IPS DF 4.7 (cell line): ENCODE results near the gene ANKS1B.
"Not testable (repeated sequence)": the region's sequence is repeated elsewhere in the genome, so short reads cannot be mapped to it uniquely, and the experiment has no call there.

Experiments
- DNase-seq: peaks from one replicate; pipeline ENCODE4 v3.0.0-alpha.2; 2013; ENCODE audit warnings: low spot score; ENCODE audit errors: extremely low read depth

Gene ANKS1B

DNA sequence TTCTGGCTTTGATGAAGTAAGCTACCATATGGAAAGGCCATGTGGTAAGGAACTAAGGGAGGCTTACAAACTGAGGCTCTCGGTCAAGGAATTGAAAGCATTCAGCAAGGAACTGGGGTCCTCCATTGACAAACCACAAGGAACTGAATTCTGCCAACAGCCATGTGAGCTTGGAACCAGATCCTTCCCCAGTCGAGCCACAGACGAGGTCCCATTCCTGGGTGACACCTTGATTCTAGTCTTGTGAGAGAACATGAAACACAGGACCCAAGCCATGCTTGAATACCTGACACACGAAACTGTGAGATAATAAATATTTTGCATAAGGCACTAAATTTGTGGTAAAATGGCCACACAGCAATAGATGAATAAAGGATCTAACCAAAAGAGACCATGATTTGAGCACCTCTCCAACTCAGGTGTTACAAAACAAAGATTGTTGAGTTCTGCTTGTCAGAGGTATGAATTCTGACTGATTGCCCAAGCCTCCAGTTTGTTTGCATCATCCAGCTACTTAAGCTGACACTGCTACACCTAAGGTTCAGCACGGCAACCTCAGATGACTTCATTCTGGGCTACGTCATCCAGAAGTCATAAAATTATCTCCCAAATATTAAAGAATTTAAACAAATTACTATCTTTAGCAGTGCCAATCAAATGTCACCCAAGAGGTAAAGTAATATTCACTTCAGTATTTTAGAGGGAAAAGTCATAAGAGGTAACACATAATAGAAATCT is 277.8 kb downstream of the ANKS1B start:
- DNase-seq: no peak

DNA sequence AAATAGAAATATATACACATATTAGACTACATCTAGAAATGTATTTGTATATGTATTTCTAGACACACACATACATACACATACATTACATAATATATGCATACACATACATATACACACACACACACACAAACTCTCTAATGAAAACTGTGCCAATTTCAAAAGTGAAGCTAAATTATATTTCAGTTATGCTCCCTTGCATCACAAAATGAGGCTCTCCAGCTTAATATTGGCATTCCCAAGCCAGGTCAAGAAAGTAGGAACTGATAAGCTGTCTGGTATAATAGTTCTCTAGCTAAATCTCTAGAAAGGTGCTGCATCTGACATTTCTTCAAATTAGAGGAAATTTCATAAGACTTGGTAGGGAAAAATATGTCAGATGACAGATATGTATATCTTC is 280.3 kb downstream of the ANKS1B start:
- DNase-seq: no peak

DNA sequence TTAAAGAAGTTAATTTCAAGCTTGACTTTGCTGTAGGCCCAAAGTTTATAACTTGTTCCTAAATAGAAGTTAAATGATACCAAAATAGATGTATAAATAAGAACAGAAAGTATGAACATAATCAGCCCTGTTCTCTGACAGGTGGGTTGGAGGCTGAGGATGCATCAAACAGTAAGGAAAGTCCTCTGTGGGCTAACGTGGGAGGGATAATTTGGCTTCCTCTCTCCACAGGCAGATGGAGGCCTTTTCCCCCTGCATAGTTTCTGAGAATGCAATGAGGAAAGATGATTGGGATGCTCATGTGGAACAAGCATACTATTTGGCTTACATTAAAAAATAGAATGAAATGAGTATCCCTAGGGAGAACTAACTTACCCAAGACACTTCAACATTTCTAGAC is 280.7 kb downstream of the ANKS1B start:
- DNase-seq: no peak

DNA sequence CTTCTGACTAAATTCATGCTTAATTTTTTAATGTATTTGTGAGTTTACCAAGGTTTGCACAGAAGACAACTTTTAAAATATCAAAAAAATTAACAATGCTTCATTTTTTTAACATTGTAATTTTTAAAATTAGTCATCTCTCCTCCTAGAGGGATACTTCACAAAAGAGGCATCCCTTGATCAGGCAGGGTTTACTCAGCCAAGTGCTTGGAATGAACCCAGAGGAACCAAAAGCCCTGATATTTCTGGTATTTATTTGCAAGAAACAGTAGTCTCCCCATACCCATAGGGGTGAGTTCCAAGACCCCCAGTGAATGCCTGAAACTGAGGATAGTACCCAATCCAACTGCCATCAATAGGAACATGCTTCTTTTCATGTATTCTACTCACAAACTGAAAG is 284.7 kb downstream of the ANKS1B start:
- no peak for DNase-seq

DNA sequence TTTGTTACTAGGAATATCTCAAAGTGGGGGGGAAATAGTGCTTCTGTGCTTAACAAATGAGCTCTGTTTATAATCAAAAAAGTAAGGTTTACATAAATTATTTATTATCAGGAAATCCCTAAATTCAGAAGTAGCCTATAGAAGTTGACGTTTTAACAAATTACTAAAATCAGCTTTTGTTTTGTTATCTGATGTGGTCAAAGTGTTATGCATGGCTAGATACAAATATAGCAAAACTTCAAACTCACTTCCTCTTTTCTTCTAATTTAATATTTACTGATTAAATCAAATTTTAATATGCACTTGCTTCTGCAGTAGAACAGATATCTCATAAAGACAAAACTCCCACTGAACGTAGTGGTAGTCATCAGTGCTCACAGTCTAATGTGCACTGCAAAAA is 289.7 kb downstream of the ANKS1B start:
- DNase-seq: no peak

DNA sequence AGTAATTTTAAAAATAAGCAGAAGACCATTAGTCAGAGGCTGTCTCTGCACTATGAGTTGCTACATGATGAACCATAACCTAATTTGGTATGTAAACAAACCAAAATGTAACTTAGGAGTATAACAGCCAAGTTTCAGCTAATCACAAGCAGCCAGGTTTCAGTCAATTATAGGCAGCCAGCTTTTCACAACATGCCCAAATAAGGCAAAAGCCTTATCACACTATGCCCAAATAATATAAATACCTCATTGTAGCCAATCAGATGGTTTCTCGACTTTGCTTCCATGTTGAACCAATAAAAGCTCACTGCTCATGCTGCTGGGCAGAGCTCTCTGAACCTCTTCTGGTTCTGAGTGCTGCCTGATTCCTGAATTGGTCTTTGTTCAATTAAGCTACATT is 298.6 kb downstream of the ANKS1B start:
- DNase-seq: no peak

DNA sequence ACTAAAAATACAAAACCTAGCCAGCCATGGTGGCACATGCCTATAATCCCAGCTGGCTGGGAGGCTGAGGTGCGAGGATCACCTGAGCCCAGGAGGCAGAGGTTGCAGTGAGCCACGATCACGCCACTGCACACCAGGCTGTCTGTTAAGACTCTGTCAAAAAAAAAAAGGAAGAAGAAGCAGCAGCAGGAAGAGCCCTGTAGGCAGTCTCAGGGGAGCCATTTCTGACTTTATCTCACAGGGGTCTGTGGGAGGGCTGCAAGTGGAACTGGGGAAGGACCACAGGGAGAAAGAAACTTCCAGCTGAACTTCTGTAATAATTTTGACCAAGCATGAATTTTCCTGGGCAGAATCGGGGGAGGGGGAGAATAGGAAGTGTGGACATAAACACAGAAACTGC is 304.5 kb downstream of the ANKS1B start:
- DNase-seq: no peak

DNA sequence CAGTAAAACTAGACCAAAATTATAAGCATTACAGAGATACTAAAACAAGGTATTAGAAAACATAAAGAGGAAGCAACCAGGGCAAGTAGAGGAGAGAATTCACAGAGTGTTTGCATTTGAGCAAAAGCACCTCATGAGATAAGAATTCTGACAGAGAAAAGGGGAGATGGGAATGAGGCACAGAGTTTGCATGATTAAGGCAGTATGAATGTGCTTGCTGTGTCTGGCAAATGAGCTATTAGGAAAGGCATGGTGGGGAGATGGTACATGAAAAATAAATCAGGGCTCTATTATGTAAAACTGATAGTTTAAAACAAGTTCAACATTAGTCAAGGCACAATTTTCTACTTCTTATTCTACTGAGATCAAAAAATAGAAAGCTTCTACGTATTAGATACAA is 314.1 kb downstream of the ANKS1B start:
- peak; percentile 16 for DNase-seq

DNA sequence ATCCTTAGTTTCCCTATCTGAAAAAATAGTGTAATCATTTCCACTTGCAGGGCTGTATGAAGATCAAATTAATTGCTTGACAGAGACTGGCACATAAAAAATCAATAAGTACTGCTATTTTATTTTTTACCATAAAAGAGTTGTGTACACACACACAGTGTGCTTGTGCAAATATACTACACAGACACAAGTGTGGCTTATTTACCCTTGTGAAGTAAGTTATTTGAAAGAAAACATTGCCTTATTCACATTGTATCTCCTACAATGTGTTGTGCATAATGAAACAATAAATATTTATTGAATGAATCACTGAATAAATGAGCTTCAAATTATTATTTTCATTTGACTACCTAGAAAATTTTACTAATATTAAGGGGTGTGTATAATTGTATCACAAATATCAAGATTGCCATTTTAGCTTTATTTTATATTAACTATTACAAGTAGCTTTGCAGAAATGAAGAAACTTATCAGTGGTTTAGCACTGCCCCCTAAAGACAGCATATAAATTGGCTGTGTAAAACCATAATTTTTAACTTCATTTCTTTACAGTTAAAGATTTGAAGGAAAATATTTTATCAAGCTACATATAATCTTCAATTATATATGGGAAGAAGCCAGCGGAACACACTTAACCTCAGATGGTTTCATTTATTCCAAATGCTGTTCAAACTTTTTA is 325.9 kb downstream of the ANKS1B start:
- DNase-seq: no peak

DNA sequence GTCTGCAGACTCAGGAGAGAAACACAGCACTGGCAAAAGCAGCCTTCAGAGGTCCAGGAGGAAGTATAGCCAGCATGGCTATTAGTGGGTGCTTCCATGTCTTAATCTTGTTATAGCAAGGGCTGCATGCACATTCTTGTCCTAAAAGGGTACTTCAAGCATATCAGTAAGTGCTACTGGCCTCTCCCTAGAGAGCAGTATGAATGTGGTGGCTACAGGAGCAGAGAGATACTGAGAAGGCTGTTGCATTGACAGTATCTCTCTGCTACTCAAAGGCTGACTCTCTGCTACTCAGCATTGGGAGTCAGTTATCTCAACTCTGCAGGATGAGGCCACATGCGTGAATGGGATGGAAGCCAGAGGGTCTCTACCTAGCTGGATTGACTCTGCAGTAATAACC is 335.2 kb downstream of the ANKS1B start:
- no peak for DNase-seq

DNA sequence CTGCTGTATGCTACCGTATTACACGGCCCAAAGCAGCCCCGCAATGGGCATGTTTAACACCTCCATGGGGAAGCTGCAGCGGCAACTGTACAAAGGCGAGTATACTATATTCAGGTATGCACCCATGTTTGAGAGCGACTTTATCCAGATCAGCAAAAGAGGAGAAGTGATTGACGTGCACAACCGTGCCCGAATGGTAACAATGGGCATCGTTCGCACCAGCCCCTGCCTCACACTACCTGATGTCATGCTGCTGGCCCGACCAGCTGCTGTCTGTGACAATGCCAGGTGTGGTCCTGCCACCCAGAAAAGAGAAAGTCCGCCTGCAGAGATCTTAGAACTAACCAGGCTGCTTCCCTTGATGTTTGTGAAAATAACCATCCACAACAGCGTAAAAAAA is 336.6 kb downstream of the ANKS1B start:
- no peak for DNase-seq

DNA sequence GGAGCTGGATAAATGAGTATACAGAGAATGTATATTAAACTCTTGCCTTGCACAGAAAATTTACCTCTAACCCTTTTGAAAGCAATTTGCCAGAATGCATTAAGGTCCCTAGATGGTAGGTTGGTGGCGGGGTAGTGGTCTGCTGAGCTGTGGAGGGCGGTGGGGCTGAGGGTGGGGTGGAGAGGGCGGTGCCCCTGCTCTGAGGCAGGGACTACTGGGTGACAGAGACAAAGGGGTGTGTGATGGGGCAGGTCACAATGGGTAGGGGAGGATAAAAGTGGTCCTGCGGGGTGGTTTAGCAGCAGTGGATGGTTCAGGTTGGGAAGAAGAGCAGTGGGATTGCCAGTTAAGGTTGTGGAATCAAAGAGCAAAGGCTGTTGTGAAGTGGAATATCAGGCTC is 337.3 kb downstream of the ANKS1B start, which contains the start of gene GARIN6:
GARIN6 (plus strand) TSS at position 301 of the 400 bp plus-strand sequence. CDS start 422 bp downstream, outside the sequence.
- DNase-seq: no peak

DNA sequence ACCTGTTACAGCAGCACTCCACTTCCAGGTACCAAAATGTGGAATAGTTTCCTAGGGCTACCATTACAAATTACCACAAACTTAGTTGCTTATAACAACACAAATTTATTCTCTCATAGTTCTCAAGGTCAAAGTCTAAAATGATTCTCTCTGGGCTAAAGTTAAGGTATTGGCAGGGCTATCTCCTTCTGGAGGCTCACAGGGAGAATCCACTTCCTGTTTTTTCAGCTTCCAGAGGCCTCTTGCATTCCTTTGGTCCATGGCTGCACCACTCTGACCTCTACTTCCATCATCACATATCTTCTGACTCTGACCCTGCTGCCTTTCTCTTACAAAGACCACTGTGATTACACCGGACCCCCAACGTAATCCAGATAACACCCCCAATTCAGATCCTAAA is 340.1 kb downstream of the ANKS1B start:
- DNase-seq: no peak

DNA sequence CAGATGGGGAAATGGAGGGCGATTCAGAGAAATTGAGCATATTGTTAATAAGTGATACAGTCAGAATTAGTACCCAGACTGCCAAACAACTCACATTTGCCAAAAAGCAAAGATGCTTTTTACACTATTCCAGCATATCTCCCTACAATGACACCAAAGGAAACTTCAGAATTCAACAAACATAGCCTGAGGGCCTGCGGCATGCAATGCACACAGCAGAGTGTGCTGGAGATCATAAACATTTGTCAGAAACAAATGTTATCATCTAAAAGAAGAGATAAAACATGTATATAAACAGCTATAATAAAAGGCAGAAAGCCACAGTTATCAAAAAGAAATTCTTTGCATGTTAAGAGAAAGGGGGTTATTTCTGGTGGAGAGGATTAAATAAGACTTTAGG is 357.3 kb downstream of the ANKS1B start:
- no peak for DNase-seq

DNA sequence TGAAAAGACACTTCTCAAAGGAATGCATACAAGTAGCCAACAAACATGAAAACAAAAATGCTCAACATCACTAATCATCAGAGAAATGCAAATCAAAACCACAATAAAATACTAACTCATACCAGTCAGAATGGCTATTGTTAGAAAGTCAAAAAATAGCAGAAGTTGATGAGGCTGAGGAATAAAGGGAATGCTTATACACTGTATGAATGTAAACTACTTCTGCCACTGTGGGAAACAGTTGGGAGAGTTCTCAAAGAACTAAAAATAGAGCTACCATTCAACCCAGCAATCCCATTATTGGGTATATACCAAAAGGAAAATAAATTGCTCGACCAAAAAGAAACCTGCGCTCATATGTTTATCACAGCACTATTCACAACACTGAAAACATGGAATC is 360.1 kb downstream of the ANKS1B start:
- not testable (repeated sequence) for DNase-seq

DNA sequence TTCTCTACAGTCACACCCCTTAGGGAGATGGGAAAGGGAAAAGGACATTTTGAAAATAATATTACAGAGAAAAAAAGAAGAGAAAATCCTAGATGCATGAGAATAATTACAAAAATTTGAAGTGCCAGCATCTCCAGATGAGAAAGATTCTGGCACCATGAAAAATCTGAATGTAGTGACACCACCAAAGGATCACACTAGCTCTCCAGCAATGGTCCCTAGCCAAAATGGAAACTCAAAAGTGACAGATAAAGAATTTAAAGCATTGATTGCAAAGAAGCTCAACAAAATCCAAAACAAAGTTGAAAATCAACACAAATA is 364.6 kb downstream of the ANKS1B start:
- no peak for DNase-seq

DNA sequence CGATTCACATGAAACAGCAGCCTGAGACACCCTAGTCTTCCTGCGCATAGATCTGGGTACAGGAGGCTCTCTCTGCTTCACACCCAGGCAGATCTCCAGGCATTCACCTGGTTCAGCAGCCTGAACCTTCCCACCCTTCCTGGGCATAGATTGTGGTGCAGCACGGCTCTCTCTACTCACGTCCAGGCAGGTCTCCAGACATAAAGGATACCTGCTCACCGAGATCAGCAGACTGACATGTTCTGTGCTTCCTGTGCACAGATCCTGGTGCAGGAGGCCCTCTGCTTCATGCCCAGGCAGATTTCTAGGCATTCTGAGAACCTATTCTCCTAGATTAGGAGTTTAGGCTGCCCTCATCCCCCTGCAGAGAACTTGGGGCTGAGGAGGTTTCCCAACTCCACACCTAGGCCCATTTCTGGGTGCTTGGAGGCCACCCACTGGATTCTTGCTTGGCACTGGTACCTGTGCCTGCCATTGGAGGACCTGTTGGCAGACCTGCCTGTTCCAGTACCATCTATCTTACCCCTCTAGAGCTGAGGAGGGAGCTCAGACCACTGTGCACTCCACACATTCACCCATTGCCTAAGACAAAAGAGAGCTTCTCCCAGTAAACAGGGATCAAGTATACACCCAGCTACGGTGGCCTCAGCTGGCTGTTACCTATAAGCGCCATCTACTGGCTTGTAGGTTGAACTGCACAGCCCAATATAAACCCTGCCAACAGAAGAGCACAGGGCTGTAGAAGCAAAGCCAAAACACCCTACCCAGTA is 365.2 kb downstream of the ANKS1B start:
- no peak for DNase-seq

DNA sequence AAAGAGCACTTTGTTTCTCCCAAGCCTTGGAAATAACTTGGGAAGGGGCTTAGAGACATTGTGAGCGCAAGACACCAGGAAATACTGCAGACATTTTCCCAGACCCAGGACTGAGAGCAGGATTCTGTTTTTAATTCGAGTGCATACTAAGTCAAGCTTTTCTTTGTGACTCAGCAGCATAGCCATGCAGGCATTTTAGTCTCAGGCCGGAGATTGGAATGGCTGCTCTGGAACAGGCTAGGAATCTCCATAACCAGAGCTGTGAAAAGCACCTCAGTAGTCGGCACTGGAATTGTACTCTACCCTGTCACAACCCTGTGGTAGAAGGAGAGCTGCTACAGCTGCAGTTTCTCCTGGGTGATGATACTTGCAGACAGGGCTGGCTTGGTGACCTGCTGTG is 366.1 kb downstream of the ANKS1B start:
- DNase-seq: no peak

DNA sequence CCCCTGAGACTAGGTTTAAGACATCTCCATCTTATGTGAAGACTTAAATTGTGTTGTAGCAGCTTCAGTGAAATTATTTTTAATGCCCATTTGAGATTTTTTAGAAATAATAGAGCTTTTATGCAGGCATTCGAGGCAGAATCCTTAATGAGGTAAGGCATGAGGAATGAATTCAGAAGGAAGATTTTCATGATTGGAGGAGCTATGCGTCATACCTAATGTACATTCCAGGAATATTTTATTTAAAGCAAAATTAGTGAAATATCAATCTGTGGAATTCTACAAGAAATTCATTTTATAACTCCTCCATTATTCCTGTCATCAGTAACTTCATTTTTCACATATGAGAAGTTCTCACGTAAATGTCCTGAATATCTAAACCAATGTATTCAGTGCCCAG is 373.1 kb downstream of the ANKS1B start:
- no peak for DNase-seq

DNA sequence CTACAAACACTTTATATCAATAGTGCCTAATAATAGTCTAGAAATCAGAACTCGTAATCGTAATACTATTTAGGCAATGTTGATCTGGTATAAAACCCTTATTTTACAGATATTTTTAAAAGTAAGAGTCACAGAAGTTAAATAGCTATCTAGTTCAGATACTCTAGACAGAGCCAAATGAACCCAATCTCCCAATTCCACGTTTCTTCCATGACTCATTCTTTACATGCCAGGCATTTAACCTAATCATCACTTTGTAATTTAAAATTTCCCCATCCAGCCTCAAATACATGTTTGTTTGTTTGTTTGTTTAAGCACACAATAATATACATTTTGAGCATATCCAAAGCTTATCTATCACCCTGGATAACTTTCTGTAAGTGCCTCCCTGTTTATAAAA is 373.6 kb downstream of the ANKS1B start:
- DNase-seq: no peak

DNA sequence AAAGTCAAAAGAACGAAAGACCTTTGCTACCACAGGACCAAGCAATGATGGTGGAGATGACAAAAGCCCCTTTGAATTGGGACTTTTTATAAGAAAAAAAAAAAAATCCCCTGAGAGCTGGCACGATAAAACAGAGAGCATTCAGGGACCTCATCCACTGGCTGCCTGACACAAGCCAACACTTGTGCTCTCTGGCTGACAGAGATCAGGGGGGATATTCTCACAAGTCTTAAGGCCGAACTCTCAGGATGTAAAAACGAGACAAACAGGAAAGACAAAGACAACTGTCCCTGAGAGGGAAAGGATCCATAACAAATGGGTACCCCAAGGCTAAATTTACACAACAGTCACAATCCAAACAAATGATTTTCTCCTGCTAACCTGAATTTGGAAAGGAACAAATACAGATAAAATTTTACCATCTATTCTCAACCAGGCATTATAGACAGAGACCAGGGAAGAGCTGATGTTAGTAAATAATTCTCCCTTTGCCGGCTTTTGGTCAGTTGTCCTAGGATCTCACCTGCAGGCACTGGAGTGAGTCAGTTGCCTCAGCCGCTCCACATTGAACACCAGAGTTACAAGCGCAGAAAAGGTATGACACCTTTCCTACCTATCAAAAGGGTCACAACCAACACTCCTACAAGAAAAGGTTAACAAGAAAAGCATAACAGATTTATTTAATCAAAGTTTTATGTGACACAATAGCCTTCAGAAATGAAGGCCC is 375.1 kb downstream of the ANKS1B start:
- DNase-seq: peak; percentile 64

DNA sequence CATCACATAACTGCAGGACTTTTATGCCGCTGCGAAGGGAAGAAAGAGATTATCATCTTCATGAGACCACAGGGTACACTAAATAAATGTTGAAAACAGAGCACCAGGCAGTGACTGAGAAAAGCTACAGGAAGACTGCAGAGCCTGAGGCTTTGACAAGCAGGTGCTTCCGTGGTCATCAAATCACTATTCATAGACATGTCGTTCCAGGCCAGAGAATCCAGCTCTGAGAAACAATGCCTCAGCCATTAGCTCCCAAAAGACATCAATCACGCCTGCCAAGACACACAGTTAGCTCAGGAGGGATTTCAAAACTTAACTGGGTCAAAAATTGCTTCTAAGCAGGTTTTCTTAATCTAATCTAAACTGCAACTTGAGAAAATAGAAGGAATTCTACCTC is 384.3 kb downstream of the ANKS1B start:
- DNase-seq: no peak
